A673 (cell line): ENCODE measurements around the gene STAMBPL1.

ENCODE experiments used
- CTCF ChIP-seq: fragments of 300-800, 200-600 bp; sonication (generic); conservative IDR thresholded peaks from 2 replicates; pipeline ENCODE4 v1.5.1; 2017; ENCODE audit warnings: low read depth, mild to moderate bottlenecking, antibody characterized with exemption, low read length, moderate library complexity, mixed read lengths
- EZH2 ChIP-seq: fragments of 200-600 bp; sonication (generic); IDR thresholded peaks from 2 replicates; pipeline ENCODE4 v1.6.1; 2017; ENCODE audit warnings: borderline replicate concordance, low read depth, mild to moderate bottlenecking, mixed read lengths, antibody characterized with exemption, low read length; ENCODE audit not compliant: poor library complexity, severe bottlenecking

GRCh38 chr10:88952647-88953111 lies 72.6 kb downstream of the STAMBPL1 start, which contains the start of gene ACTA2:
- TF ChIP-seq CTCF (no peak), EZH2 (no peak)
